GM12892 (cell line): ENCODE measurements around the gene PHF19.

Experiments
- POLR2A ChIP-seq: IDR thresholded peaks from 2 replicates; pipeline ENCODE4 v1.6.1; 2011; ENCODE audit warnings: low read depth, low read length, control low read depth
- POLR2AphosphoS5 ChIP-seq: IDR thresholded peaks from 2 replicates; pipeline ENCODE4 v1.6.1; 2011; ENCODE audit warnings: low read depth, low read length, control low read depth
- TAF1 ChIP-seq: IDR thresholded peaks from 2 replicates; pipeline ENCODE4 v1.6.1; 2011; ENCODE audit warnings: low read depth, mild to moderate bottlenecking, control low read depth, low read length, borderline replicate concordance

GRCh38 chr9:120865809-120866208, 11.2 kb downstream of the PHF19 start:
- TF ChIP-seq POLR2AphosphoS5 (no peak), POLR2A (no peak), TAF1 (no peak)
